Glomerular visceral epithelial cell (primary cell): ENCODE data around the gene CHI3L1.
"Not testable (repeated sequence)": the region's sequence is repeated elsewhere in the genome, so short reads cannot be mapped to it uniquely, and the experiment has no call there.

ENCODE experiments used
- DNase-seq: peaks from one replicate; pipeline ENCODE4 v3.0.0-alpha.2; 2016; ENCODE audit errors: extremely low spot score

The CHI3L1 gene

DNA sequence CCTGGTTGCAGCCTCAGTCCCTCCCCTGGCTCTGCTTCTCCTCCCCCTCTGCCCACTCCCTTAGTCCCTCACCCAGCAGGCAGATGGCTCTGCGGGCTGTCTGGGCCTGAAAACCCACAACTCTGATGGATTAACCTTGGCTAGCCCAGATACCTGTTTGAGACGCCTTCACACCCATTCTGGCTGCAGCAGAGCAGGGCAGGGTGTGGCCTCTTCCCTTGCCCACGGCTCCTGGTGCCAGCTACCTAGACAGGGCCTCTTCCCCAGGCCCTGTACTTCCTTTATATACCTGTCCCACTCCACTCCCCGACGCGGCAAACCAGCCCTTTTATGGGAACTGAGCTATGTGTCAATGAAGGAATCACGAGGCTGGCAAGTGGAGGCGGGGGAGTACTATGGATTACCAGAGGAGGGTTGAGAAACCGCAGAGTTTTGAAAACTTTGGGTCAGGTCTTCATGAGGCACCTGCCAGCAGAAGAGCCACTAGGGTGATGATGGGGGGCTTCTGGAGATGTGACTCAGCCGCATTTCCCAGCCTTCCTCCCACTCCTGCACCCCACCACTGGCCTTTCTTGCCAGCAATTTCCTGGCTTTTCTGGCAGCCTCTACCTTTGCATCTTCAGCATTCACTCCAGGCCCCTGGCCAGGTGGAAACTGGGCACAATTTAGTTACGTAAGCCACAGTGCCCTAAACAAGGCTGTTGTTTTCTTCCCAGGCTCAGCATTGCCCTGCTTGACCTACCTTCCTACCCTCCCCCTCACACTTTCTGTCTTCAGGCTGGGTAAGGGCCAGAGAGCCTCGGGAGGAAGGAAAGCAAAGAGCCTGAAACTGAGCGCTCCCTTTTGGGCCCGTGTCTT lies at the start of gene CHI3L1:
CHI3L1 (minus strand) TSS at position 259 of the 858 bp plus-strand sequence; CDS start at position 178, 81 bp downstream.
- DNase-seq, result no peak

DNA sequence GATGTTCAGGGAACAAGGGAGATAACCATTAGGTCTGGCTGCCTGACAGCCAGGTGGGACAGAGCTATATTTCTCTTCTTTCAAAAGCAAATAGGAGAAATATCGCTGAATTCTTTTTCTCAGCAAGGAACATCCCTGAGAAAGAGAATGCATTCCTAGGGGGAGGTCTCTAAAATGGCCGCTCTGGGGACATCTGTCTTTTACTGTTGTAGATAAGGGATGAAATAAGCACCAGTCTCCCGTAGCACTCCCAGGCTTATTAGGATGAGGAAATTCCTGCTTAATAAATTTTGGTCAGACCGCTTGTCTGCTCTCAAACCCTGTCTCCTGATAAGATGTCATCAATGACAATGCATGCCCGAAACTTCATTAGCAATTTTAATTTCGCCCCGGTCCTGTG lies 48.4 kb upstream of the CHI3L1 start:
- DNase-seq, result not testable (repeated sequence)

DNA sequence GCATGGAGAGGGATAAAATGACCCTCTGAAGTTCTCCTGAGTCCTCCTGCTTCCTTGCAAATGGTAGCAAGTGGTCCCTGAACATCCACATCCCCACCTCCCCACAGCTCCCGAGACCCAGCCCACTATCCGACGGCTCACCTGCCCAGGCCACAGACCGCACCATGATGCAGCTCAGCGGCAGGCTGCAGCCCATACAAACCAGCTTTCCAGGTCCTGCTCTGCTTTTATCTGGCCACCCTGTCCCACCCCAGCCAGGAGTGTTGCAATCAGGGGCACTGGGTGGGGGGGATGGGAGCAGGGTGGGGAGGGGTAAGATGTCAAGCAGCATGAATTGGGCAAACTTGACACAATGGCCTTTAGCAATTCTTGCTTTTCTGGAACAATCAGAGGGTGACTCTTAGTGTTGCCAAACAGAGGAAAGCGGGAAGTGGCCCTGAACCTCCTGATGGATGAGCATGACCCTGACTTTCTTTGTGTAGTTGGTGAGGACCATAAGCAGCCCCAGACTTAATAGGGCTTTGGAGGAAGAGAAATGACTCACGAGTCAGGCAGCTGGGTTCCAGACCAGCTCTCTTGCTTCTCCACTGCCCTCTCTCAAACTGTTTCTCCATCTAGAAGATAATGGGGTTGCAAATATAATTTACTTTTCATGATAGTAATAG lies 43.1 kb upstream of the CHI3L1 start, which contains the start of gene CHIT1:
CHIT1 (minus strand) TSS at position 203 of the 665 bp plus-strand sequence; CDS start at position 166, 37 bp downstream.
- no peak for DNase-seq

GRCh38 chr1:203228670-203229069 lies 42.2 kb upstream of the CHI3L1 start:
- no peak for DNase-seq

DNA sequence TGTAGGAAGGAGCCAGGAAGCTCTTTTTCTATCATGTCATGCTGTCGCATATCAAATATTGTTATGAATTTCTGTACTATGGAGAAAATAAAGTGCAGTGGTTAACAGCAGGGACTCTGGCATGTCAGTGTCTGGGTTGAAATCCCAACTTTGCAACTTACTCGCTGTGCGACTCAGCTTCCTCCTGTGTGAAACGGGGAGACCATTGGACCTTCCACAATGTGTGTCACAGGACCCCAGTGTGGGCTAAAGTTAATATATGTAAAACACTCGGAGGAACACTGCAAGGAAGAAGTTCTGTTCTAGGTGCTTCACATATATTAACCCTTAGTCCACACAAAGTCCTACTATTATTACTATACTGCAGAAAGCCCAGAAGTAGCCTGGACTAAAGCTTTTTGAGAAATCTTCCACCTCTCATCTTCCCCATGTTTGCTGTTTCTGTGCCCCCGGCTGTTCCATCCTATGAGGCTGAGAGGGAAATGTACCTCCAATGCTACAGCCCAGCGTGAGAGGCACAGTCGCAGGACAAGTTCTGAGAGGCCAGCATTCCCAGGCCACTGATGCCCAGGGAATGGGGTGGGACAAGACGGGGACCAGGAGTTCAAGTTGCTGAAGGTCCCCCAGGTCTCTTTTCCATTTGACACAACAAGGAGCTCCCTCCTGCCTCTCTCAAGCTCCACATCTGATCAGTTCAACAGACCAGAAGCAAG lies 41.0 kb upstream of the CHI3L1 start:
- DNase-seq, result no peak

DNA sequence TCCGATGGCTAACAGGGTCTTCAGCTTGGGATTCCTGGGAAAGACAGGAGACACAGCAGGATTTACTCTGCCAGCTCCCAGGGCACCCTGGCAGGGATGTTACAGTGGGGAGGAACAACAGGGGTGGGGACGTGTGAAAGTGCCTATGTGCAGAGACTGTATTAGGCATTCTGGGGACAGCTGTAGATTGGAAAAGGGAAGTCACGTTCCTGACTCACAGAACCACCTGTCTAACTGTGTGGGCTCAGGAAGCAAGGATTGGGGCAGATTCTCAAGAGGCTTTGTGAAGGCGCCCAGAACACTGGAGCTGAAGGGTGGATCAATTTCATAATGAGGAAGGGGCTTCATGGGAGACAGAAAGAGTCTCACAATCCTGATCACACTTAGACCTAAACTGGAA lies 38.6 kb upstream of the CHI3L1 start:
- no peak for DNase-seq

- DNase-seq, result no peak
Measured at GRCh38 chr1:203223012-203223775, 36.7 kb upstream of the CHI3L1 start.

- no peak for DNase-seq
Measured at GRCh38 chr1:203219934-203220333, 33.4 kb upstream of the CHI3L1 start.

- no peak for DNase-seq
Measured at GRCh38 chr1:203219171-203219570, 32.7 kb upstream of the CHI3L1 start.

- no peak for DNase-seq
Measured at GRCh38 chr1:203217668-203218067, 31.2 kb upstream of the CHI3L1 start.

- DNase-seq, result no peak
Measured at GRCh38 chr1:203217139-203217655, 30.7 kb upstream of the CHI3L1 start.

- peak; percentile 71 for DNase-seq
Measured at GRCh38 chr1:203216274-203217138, 30.0 kb upstream of the CHI3L1 start.

DNA sequence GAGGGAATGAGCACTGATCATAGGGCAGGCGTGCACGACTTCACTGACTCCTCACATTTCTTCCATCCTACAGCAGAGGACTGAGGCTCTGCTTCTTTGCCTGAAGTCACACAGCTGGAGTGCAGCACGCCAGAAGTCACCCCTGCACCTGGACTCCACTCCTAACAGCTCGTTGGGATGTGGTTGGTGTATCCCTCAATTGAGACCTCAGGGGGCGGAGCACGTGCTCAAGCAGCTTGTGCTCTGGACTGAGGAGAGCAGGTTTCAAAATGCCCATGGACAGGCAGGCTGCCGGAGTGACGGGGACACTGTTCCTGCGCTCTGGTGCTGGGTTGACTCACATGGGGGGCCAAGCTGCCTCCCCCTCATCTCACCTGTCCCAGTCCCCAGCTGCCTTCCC lies 29.1 kb upstream of the CHI3L1 start:
- no peak for DNase-seq

- no peak for DNase-seq
Measured at GRCh38 chr1:203214871-203215270, 28.4 kb upstream of the CHI3L1 start.

- DNase-seq, result no peak
Measured at GRCh38 chr1:203213126-203213525, 26.6 kb upstream of the CHI3L1 start.

DNA sequence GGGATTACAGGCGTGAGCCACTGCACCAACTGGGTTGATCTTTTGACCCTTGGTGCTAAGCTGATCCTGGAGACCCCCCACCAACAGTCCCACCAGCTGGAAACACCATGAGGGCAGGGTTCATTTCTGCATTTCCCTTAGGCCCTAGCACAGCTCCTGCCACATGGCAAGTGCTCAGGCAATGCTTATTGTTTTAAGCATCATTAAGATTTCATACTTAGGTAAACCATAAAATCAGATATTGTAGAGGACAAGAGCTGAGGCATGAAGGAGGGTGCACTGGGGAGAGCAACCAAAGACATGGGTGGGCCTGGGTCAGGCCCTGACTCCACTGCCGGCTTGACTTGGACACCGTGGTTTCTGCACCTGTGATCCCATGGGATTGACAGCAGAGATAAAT lies 25.3 kb upstream of the CHI3L1 start:
- no peak for DNase-seq

- no peak for DNase-seq
Measured at GRCh38 chr1:203210988-203211387, 24.5 kb upstream of the CHI3L1 start.

DNA sequence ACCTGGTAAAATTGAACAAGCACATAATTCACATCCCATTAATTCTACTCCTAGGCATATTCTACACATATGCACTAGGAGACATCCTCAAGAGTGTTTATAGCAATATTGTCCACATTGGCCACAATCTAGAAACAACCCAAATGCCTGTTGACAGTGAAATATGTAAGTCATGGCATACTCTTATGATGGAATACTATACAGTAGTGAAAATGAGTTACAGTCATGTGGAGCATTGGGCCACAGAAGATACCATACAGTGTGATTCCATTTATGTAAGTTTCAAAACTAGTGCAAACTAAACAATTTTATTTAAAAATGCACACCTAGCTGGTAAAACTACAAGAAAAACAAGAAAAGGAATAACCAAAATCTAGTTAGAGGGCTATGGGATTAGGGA lies 23.8 kb upstream of the CHI3L1 start:
- DNase-seq, result no peak

- DNase-seq, result no peak
Measured at GRCh38 chr1:203208181-203208580, 21.7 kb upstream of the CHI3L1 start.

DNA sequence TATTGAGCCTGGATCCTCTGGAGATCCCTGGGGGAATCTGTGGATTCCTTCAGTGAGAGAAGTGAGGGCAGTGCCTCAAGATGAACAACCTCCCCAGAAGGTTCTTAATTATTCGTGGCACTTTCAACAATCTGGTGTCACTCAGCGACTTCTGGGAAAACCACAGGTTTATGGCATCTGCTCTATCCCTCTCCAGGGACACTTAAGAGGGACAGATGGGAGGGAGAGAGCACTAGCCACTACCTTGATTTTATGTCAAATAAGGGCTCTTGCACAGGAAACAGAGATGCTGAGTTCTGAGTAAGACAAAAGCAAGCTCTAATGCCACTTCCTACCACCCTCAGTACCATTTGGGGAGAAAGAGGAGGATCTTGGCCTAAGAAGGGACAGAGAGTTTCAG lies 21.2 kb upstream of the CHI3L1 start:
- no peak for DNase-seq
